Esophagus muscularis mucosa (tissue), 4 donors: ENCODE results near the gene SPSB4. TPM values are rescaled to one million over a fixed set of nuclear protein-coding genes. Genes with fewer than 3 reads are reported as not detected.

Experiments used
- DNase-seq: peaks from one replicate; pipeline ENCODE4 v3.0.0-alpha.2; 2017; ENCODE audit errors: extremely low spot score
- H3K27ac ChIP-seq, 4 donors: fragments of 200-600 bp; sonication (generic); replicated peaks in 1 of 4; 1 replicate in 3 of 4; 2 replicates in 1 of 4; pipeline ENCODE4 v1.5.1; 2016 to 2019; ENCODE audit warnings: mild to moderate bottlenecking in 1 of 4
- H3K27me3 ChIP-seq, 4 donors: fragments of 200-600 bp; sonication (generic); one replicate each; pipeline versions ENCODE4 v1.5.1 to v1.6.0; 2016 to 2019
- H3K36me3 ChIP-seq, 4 donors: fragments of 200-600 bp; sonication (generic); one replicate each; pipeline ENCODE4 v1.5.1; 2016 to 2019
- H3K4me1 ChIP-seq, 4 donors: fragments of 200-600 bp; sonication (generic); one replicate each; pipeline ENCODE4 v1.5.1; 2016 to 2019
- H3K4me3 ChIP-seq, 4 donors: fragments of 200-600 bp; sonication (generic); 1 replicate in 2 of 4; 2 replicates in 2 of 4; pipeline ENCODE4 v1.5.1; 2016 to 2019; ENCODE audit warnings: mild to moderate bottlenecking in 4 of 4, moderate library complexity in 1 of 4
- H3K9me3 ChIP-seq, 4 donors: fragments of 200-600 bp; sonication (generic); 1 replicate in 3 of 4; 2 replicates in 1 of 4; pipeline ENCODE4 v1.5.1; 2016 to 2019
- EP300 ChIP-seq: sonication (generic); formaldehyde crosslinking; IDR thresholded peaks from one replicate; pipeline ENCODE4 v1.6.1; 2017; ENCODE audit warnings: antibody characterized with exemption
- POLR2A ChIP-seq: fragments of 450-650 bp; IDR thresholded peaks from one replicate; pipeline ENCODE4 v1.6.1; 2017; ENCODE audit warnings: antibody characterized with exemption, moderate library complexity, mild to moderate bottlenecking, low read depth
- POLR2AphosphoS5 ChIP-seq, 2 donors: sonication (generic); formaldehyde crosslinking; IDR thresholded peaks; one replicate each; pipeline ENCODE4 v1.6.1; 2017; ENCODE audit warnings: antibody characterized with exemption in 2 of 2
- WGBS: methylation state at CpG from one replicate; pipeline ENCODE4 v1.1.5; 2018; 5-methylcytosine and 5-hydroxymethylcytosine counted together
- intact Hi-C: fragments of 100-400 bp; cut with DNase I; formaldehyde crosslinking; loops from one replicate; pipeline ENCODE4 v1.15.1; 2023
- total RNA-seq, 4 donors: library from RNA; depleted of rRNA; stranded (reverse); fragments of >200 nt; gene quantifications; one replicate each; pipeline versions ENCODE4 v1.1.0 to v1.2.1, GENCODE V29; 2016
- TF ChIP-seq, protein P1 (sequence below), 3 experiments: fragments of 200-600 bp in 2 of 3; fragments of 450-650 bp in 1 of 3; sonication (generic) in 2 of 3; IDR thresholded peaks; one replicate each; pipeline ENCODE4 v1.5.1; 2017 to 2019; ENCODE audit warnings: antibody characterized with exemption in 3 of 3, mild to moderate bottlenecking in 2 of 3, moderate library complexity in 1 of 3

The SPSB4 gene
- total RNA-seq, 4 donors from 2014 or later, result 0.50 to 5.4 (median 1.8) TPM

DNA sequence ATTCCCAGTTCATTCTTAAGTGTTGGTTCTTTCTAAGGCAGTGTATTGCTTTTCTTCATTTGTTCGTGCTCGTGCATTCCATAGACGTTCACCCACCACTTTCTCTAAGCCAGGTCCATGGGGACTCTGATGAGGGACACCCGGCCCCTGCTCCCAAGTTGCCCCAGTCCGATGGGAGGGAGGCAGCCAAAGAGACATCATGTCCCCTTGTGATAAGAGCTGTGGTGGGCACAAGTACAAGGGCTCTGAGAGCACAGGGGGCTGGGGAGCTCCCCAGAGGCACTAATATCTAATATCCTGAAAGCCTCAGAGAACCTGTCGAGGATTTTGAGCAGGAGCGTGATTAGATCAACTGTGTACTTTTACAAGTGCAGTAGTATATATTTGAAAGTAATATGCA lies 6.3 kb downstream of the SPSB4 start:
- peaks cover 0 to 21% (median 2%) of the 10 kb centered on the region in 4 donors for H3K27me3 ChIP-seq
- H3K4me1 ChIP-seq, result peaks cover 4 to 8% (median 7%) of the 10 kb centered on the region in 4 donors
- DNase-seq, result peak; percentile 89
- no peaks in the 10 kb centered on the region for H3K9me3 ChIP-seq
- WGBS, result 79% methylated on average over 7 of the region's 7 CpGs
- no peak for TF ChIP-seq EP300
- TF ChIP-seq, protein P1, sequence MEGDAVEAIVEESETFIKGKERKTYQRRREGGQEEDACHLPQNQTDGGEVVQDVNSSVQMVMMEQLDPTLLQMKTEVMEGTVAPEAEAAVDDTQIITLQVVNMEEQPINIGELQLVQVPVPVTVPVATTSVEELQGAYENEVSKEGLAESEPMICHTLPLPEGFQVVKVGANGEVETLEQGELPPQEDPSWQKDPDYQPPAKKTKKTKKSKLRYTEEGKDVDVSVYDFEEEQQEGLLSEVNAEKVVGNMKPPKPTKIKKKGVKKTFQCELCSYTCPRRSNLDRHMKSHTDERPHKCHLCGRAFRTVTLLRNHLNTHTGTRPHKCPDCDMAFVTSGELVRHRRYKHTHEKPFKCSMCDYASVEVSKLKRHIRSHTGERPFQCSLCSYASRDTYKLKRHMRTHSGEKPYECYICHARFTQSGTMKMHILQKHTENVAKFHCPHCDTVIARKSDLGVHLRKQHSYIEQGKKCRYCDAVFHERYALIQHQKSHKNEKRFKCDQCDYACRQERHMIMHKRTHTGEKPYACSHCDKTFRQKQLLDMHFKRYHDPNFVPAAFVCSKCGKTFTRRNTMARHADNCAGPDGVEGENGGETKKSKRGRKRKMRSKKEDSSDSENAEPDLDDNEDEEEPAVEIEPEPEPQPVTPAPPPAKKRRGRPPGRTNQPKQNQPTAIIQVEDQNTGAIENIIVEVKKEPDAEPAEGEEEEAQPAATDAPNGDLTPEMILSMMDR (IDR thresholded peaks at IDR 0.05), result no peak
- TF ChIP-seq POLR2A, result no peak
- TF ChIP-seq POLR2AphosphoS5 (IDR thresholded peaks at IDR 0.05), result no peak
- intact Hi-C loops, result no loop called here
- H3K27ac ChIP-seq, result no peak overlapping the region
- H3K36me3 ChIP-seq, result no peaks in the 10 kb centered on the region
- no peak overlapping the region for H3K4me3 ChIP-seq

DNA sequence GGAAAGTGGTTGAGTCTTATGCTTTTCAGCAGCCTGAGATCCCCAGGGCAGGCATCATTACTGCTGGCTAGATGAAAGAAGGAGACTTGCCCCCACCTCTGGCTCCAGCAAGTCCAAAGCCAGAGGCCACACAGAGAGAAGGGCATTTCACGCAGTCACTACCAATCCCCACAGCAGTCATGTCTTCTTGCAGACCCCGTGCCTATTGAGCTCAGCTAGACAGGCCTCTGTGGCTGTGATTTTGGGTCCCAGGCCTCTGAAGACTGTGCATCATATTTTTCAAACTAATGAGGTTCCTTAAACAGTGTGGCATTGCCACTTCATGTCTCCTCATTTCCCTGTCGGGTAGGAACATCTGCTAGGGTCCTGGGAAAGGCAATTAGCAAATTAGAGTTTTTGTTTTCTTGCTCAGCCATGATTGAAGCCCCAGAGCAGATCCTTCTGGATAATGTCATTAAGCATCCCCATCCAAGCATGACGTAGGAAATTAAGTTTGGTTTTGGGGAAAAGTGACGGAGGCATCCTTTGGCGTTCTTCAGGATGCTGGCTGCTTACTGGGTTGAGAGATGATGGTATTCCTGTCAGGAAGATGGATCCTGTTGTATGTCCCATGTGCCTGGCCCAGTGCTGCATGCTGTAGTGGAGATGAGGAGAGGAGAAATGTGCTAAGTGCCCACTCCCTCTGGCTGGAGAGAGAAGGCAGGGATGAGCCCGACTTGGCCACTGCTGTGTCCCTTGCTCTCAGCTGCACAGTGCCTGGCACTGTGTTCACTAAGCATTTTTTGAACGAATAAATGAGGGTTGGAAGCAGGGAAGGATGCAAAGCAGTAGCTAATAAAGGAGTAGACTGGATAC lies 7.0 kb downstream of the SPSB4 start:
- DNase-seq, result peak; percentile 62
- 84% methylated on average over 7 of the region's 8 CpGs for WGBS
- TF ChIP-seq POLR2AphosphoS5 (IDR thresholded peaks at IDR 0.05) (no peak), POLR2A (no peak), EP300 (no peak)
- TF ChIP-seq, protein P1 (IDR thresholded peaks at IDR 0.05), result no peak

DNA sequence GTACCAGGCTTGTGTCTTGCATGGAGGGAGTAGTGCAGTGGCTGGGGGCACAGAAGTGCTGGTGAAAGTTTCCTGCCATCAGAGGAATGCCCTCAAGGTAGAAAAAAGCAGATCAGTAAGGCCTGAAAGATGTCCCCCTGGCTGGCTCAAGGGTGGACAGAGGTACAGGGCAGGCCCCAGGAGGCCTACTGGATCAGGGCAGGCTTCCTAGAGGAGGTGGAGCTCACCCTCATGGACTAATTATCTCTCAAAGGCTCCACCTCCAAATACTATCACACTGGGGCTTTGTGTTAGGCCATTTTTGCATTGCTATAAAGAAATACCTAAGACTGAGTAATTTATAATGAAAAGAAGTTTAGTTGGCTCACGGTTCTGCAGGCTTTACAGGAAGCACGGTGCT lies 7.8 kb downstream of the SPSB4 start:
- WGBS, result 88% methylated on average over 2 of the region's 2 CpGs
- H3K4me1 ChIP-seq, result peaks cover 0 to 4% (median 0%) of the 10 kb centered on the region in 4 donors
- no peak for TF ChIP-seq EP300
- TF ChIP-seq, protein P1 (IDR thresholded peaks at IDR 0.05), result no peak
- TF ChIP-seq POLR2AphosphoS5 (IDR thresholded peaks at IDR 0.05), result no peak
- no peak for TF ChIP-seq POLR2A
- no peaks in the 10 kb centered on the region for H3K9me3 ChIP-seq
- H3K27ac ChIP-seq, result no peak overlapping the region
- H3K4me3 ChIP-seq, result no peak overlapping the region
- intact Hi-C loops, result no loop called here
- H3K27me3 ChIP-seq, result peaks cover 0 to 9% (median 0%) of the 10 kb centered on the region in 4 donors
- DNase-seq, result no peak
- H3K36me3 ChIP-seq, result no peaks in the 10 kb centered on the region

More for the DNA sequence above, 7.0 kb downstream of the SPSB4 start:
- Histone ChIP-seq H3K4me3 (no peak overlapping the region), H3K27me3 (peaks cover 0 to 14% (median 0%) of the 10 kb centered on the region in 4 donors), H3K9me3 (no peaks in the 10 kb centered on the region), H3K27ac (no peak overlapping the region), H3K4me1 (peaks cover 0 to 4% (median under 1%) of the 10 kb centered on the region in 4 donors), H3K36me3 (no peaks in the 10 kb centered on the region)
- intact Hi-C loops, result no loop called here

- 100% methylated on average over 2 of the region's 2 CpGs for WGBS
- H3K36me3 ChIP-seq, result no peaks in the 10 kb centered on the region
- no peaks in the 10 kb centered on the region for H3K9me3 ChIP-seq
- no peak overlapping the region for H3K4me3 ChIP-seq
- H3K27me3 ChIP-seq, result peaks cover 0 to 6% (median 0%) of the 10 kb centered on the region in 4 donors
- DNase-seq, result no peak
- intact Hi-C loops, result no loop called here
- no peak overlapping the region for H3K27ac ChIP-seq
- TF ChIP-seq EP300 (no peak), POLR2A (no peak), POLR2AphosphoS5 (IDR thresholded peaks at IDR 0.05) (no peak)
- TF ChIP-seq, protein P1 (IDR thresholded peaks at IDR 0.05), result no peak
- H3K4me1 ChIP-seq, result peaks cover 0 to 7% (median 0%) of the 10 kb centered on the region in 4 donors
These were observed 8.7 kb downstream of the SPSB4 start for GRCh38 chr3:141059816-141060215.
